ENCODE measurements around the gene FOXL2NB.

DNA sequence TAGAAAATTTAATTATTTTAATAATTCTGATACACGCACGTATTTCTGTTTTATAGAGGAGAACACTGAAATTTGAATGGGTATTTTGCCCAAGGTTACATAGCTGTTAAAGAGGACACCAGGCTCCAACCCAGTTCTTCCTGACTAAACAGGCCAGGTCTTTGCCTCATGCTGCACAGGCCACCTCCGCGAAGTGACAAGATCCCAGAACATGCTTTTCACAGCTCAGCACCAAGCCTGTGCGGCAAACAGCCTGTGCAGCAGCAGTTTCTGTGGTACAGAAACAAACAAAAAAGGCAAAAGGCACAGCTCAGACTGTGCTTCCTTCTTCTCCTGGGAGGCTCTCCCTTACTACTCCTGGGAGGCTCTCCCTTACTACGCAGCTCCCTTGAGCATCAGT is 6.6 kb upstream of the FOXL2NB start:
- TF ChIP-seq, protein P1, sequence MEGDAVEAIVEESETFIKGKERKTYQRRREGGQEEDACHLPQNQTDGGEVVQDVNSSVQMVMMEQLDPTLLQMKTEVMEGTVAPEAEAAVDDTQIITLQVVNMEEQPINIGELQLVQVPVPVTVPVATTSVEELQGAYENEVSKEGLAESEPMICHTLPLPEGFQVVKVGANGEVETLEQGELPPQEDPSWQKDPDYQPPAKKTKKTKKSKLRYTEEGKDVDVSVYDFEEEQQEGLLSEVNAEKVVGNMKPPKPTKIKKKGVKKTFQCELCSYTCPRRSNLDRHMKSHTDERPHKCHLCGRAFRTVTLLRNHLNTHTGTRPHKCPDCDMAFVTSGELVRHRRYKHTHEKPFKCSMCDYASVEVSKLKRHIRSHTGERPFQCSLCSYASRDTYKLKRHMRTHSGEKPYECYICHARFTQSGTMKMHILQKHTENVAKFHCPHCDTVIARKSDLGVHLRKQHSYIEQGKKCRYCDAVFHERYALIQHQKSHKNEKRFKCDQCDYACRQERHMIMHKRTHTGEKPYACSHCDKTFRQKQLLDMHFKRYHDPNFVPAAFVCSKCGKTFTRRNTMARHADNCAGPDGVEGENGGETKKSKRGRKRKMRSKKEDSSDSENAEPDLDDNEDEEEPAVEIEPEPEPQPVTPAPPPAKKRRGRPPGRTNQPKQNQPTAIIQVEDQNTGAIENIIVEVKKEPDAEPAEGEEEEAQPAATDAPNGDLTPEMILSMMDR (IDR thresholded peaks at IDR 0.05; ENCODE audit: poor library complexity, severe bottlenecking), result no peak
- TF ChIP-seq POLR2AphosphoS5 (IDR thresholded peaks at IDR 0.05) (no peak), SMC3 (conservative IDR thresholded peaks at IDR 0.05; ENCODE audit: poor library complexity) (no peak), EZH2 (IDR thresholded peaks at IDR 0.05; ENCODE audit: borderline replicate concordance, insufficient read depth, low read length, poor library complexity, severe bottlenecking) (no peak)

Measured in neural cell (in vitro differentiated cells).